Measurements from ENCODE around the gene KCNJ14.
"Not testable (repeated sequence)": the region's sequence is repeated elsewhere in the genome, so short reads cannot be mapped to it uniquely, and the experiment has no call there.

KCNJ14 gene

GRCh38 chr19:48471836-48472235 is 16.5 kb downstream of the KCNJ14 start:
- no peak for DNase-seq (ENCODE audit: low spot score)

- no peak for DNase-seq (ENCODE audit: low spot score)
Observed at GRCh38 chr19:48473161-48473966, 18.0 kb downstream of the KCNJ14 start.

- no peak for DNase-seq (ENCODE audit: low spot score)
Observed at GRCh38 chr19:48474084-48474592, 18.8 kb downstream of the KCNJ14 start.

GRCh38 chr19:48475369-48476068 is 20.1 kb downstream of the KCNJ14 start:
- no peak for DNase-seq (ENCODE audit: low spot score)

GRCh38 chr19:48476176-48476575 is 20.8 kb downstream of the KCNJ14 start:
- no peak for DNase-seq (ENCODE audit: low spot score)

GRCh38 chr19:48477067-48477685 is 21.8 kb downstream of the KCNJ14 start:
- no peak for DNase-seq (ENCODE audit: low spot score)

GRCh38 chr19:48477698-48478338 is 22.4 kb downstream of the KCNJ14 start:
- no peak for DNase-seq (ENCODE audit: low spot score)

GRCh38 chr19:48478339-48479256 is 23.2 kb downstream of the KCNJ14 start:
- no peak for DNase-seq (ENCODE audit: low spot score)

GRCh38 chr19:48479686-48480085 is 24.3 kb downstream of the KCNJ14 start:
- no peak for DNase-seq (ENCODE audit: low spot score)

GRCh38 chr19:48480183-48480557 is 24.8 kb downstream of the KCNJ14 start:
- DNase-seq (ENCODE audit: low spot score) = no peak

GRCh38 chr19:48480558-48481500 is 25.5 kb downstream of the KCNJ14 start:
- no peak for DNase-seq (ENCODE audit: low spot score)

GRCh38 chr19:48481846-48482639 is 26.7 kb downstream of the KCNJ14 start:
- DNase-seq (ENCODE audit: low spot score) = no peak

GRCh38 chr19:48483301-48483700 is 27.9 kb downstream of the KCNJ14 start:
- no peak for DNase-seq (ENCODE audit: low spot score)

GRCh38 chr19:48484247-48484893 is 29.0 kb downstream of the KCNJ14 start:
- no peak for DNase-seq (ENCODE audit: low spot score)

GRCh38 chr19:48484931-48485612 is 29.7 kb downstream of the KCNJ14 start:
- no peak for DNase-seq (ENCODE audit: low spot score)

- DNase-seq (ENCODE audit: low spot score) = not testable (repeated sequence)
Observed at GRCh38 chr19:48486706-48487105, 31.3 kb downstream of the KCNJ14 start.

- DNase-seq (ENCODE audit: low spot score) = no peak
Observed at GRCh38 chr19:48487544-48487943, 32.2 kb downstream of the KCNJ14 start.

GRCh38 chr19:48487948-48488347 is 32.6 kb downstream of the KCNJ14 start:
- DNase-seq (ENCODE audit: low spot score) = peak; percentile 94

Measured in LoVo (cell line).